Liver (tissue), 9 donors: ENCODE data around the gene THAP3. TPM values are rescaled to one million over a fixed set of nuclear protein-coding genes. Genes with fewer than 3 reads are reported as not detected.

Experiments used
- DNase-seq: peaks from one replicate; pipeline ENCODE4 v3.0.0-alpha.2; 2017; ENCODE audit warnings: low spot score
- H3K27ac ChIP-seq, 2 donors: one replicate each; pipeline ENCODE4 v1.7.0; 2013; ENCODE audit warnings: inconsistent platforms in 2 of 2, low read length in 2 of 2, control low read depth in 1 of 2, low read depth in 1 of 2, mild to moderate bottlenecking in 1 of 2
- H3K27me3 ChIP-seq, 4 donors: one replicate each; pipeline versions ENCODE4 v1.6.1 to v1.7.0; 2013; ENCODE audit warnings: low read length in 3 of 4, inconsistent platforms in 1 of 4, mild to moderate bottlenecking in 1 of 4, moderate library complexity in 1 of 4; ENCODE audit not compliant: control insufficient read depth in 4 of 4, insufficient read depth in 4 of 4
- H3K36me3 ChIP-seq, 4 donors: one replicate each; pipeline versions ENCODE4 v1.6.1 to v1.7.0; 2013; ENCODE audit warnings: low read length in 3 of 4, mild to moderate bottlenecking in 3 of 4, low read depth in 1 of 4, moderate library complexity in 1 of 4; ENCODE audit not compliant: control insufficient read depth in 4 of 4, insufficient read depth in 3 of 4
- H3K4me1 ChIP-seq, 4 donors: one replicate each; pipeline versions ENCODE4 v1.6.1 to v1.7.0; 2013; ENCODE audit warnings: low read length in 3 of 4, mild to moderate bottlenecking in 3 of 4, moderate library complexity in 1 of 4; ENCODE audit not compliant: control insufficient read depth in 4 of 4, insufficient read depth in 4 of 4
- H3K4me3 ChIP-seq, 3 donors: one replicate each; pipeline versions ENCODE4 v1.6.1 to v1.7.0; 2013; ENCODE audit warnings: low read length in 3 of 3, control low read depth in 1 of 3, low read depth in 1 of 3, mild to moderate bottlenecking in 1 of 3
- H3K9ac ChIP-seq, 2 donors: one replicate each; pipeline ENCODE4 v1.7.0; 2013; ENCODE audit warnings: low read length in 2 of 2, mild to moderate bottlenecking in 2 of 2, moderate library complexity in 2 of 2, control low read depth in 1 of 2, low read depth in 1 of 2
- H3K9me3 ChIP-seq, 4 donors: one replicate each; pipeline versions ENCODE4 v1.6.1 to v1.7.0; 2013; ENCODE audit warnings: low read length in 3 of 4; ENCODE audit not compliant: control insufficient read depth in 4 of 4
- ATF3 ChIP-seq: IDR thresholded peaks from 2 replicates; pipeline ENCODE4 v1.6.1; 2016; ENCODE audit warnings: antibody characterized with exemption
- CTCF ChIP-seq: fragments of 150-350 bp; IDR thresholded peaks from 2 replicates; pipeline ENCODE4 v1.5.1; 2017; ENCODE audit warnings: improper control_type of control experiment, low read depth, low read length; ENCODE audit not compliant: missing input control
- EGR1 ChIP-seq, 2 donors: IDR thresholded peaks; 2 replicates each; pipeline ENCODE4 v1.6.1; 2016 to 2018; ENCODE audit warnings: antibody characterized with exemption in 2 of 2, low read depth in 2 of 2
- GABPA ChIP-seq, 2 donors: IDR thresholded peaks in 1 of 2; conservative IDR thresholded peaks in 1 of 2; 2 replicates each; pipeline ENCODE4 v1.6.1; 2016; ENCODE audit warnings: antibody characterized with exemption in 2 of 2, mild to moderate bottlenecking in 1 of 2, moderate library complexity in 1 of 2
- HNF4G ChIP-seq: IDR thresholded peaks from 2 replicates; pipeline ENCODE4 v1.6.1; 2016; ENCODE audit warnings: antibody characterized with exemption
- NR2F2 ChIP-seq: IDR thresholded peaks from 2 replicates; pipeline ENCODE4 v1.6.1; 2016; ENCODE audit warnings: antibody characterized with exemption
- RAD21 ChIP-seq, 2 donors: IDR thresholded peaks; 2 replicates each; pipeline ENCODE4 v1.6.1; 2016; ENCODE audit warnings: antibody characterized with exemption in 2 of 2, mild to moderate bottlenecking in 2 of 2
- REST ChIP-seq: IDR thresholded peaks from 2 replicates; pipeline ENCODE4 v1.6.1; 2016; ENCODE audit warnings: antibody characterized with exemption, mild to moderate bottlenecking
- RXRA ChIP-seq, 2 donors: IDR thresholded peaks; 2 replicates each; pipeline ENCODE4 v1.6.1; 2017 to 2018; ENCODE audit warnings: antibody characterized with exemption in 2 of 2, mild to moderate bottlenecking in 1 of 2
- SP1 ChIP-seq: IDR thresholded peaks from 2 replicates; pipeline ENCODE4 v1.6.1; 2018; ENCODE audit warnings: antibody characterized with exemption, mild to moderate bottlenecking
- TAF1 ChIP-seq: conservative IDR thresholded peaks from 2 replicates; pipeline ENCODE4 v1.6.1; 2016; ENCODE audit warnings: antibody characterized with exemption, mild to moderate bottlenecking
- ZBTB33 ChIP-seq: IDR thresholded peaks from 2 replicates; pipeline ENCODE4 v1.6.1; 2016; ENCODE audit warnings: antibody characterized with exemption
- WGBS: extraction: QIAGEN DNeasy Blood & Tissue Kit; methylation state at CpG from one replicate; pipeline ENCODE4 v1.1.7; 2013; 5-methylcytosine and 5-hydroxymethylcytosine counted together
- polyA plus RNA-seq, 2 donors: library from polyadenylated mRNA; stranded (reverse) in 1 of 2; unstranded in 1 of 2; fragments of 200-250 nt in 1 of 2; fragments of >200 nt in 1 of 2; fragmentation: Nextera tagmentation in 1 of 2; extraction: Ambion mirVana in 1 of 2; gene quantifications; one replicate each; pipeline versions ENCODE4 v1.2.1 to v1.2.3, GENCODE V29; 2013 to 2015
- total RNA-seq, 2 donors: library from RNA; depleted of rRNA; stranded (reverse); fragments of >200 nt; gene quantifications; one replicate each; pipeline ENCODE4 v1.2.3, GENCODE V29; 2014
- donor health status: healthy.
- donor health status: healthy.
- donor health status: healthy.
- donor health status: healthy.
- donor health status: healthy.

Gene THAP3
- total and polyA plus RNA-seq, 4 donors: 7.2 to 10.2 (median 8.6) TPM

- H3K9me3 ChIP-seq: no peaks in the 10 kb centered on the region
- no peak overlapping the region for H3K27ac ChIP-seq
- no peak overlapping the region for H3K4me3 ChIP-seq
- TF ChIP-seq NR2F2 (no peak), EGR1 (IDR thresholded peaks at IDR 0.05; ENCODE audit: low read depth in 2 of 2) (no peak), HNF4G (no peak), ZBTB33 (no peak), RAD21 (IDR thresholded peaks at IDR 0.05) (no peak), RXRA (IDR thresholded peaks at IDR 0.05) (no peak), ATF3 (no peak), GABPA (IDR thresholded peaks at IDR 0.05 in 1 of 2, conservative IDR thresholded peaks at IDR 0.05 in 1 of 2) (no peak), SP1 (no peak), CTCF (no peak), REST (no peak), TAF1 (no peak)
- 45% methylated on average over 5 of the region's 5 CpGs for WGBS
- no peak for DNase-seq
- H3K27me3 ChIP-seq: no peaks in the 10 kb centered on the region
- H3K36me3 ChIP-seq: peaks cover 25 to 80% (median 49%) of the 10 kb centered on the region in 4 donors
- H3K4me1 ChIP-seq: peaks cover 0 to 17% (median 5%) of the 10 kb centered on the region in 4 donors
- no peak overlapping the region for H3K9ac ChIP-seq
Observed at GRCh38 chr1:6592441-6592840, 32.2 kb upstream of the THAP3 start.

GRCh38 chr1:6592865-6593593, 31.6 kb upstream of the THAP3 start:
- TF ChIP-seq TAF1: no peak
- no peak for TF ChIP-seq RXRA (IDR thresholded peaks at IDR 0.05)
- WGBS: 95% methylated on average over 38 of the region's 38 CpGs

More at GRCh38 chr1:6592865-6593593, 31.6 kb upstream of the THAP3 start:
- no peak for DNase-seq
- Histone ChIP-seq H3K9me3 (no peaks in the 10 kb centered on the region), H3K36me3 (peaks cover 28 to 79% (median 50%) of the 10 kb centered on the region in 4 donors), H3K27me3 (no peaks in the 10 kb centered on the region), H3K4me3 (no peak overlapping the region), H3K4me1 (peaks cover 0 to 17% (median 10%) of the 10 kb centered on the region in 4 donors), H3K27ac (no peak overlapping the region), H3K9ac (no peak overlapping the region)
